MM.1S (cell line): ENCODE data around the gene ZNF565.

Source experiments
- CTCF ChIP-seq: fragments of 300-600 bp; sonication (generic); IDR thresholded peaks from 2 replicates; pipeline ENCODE4 v1.5.1; 2016; ENCODE audit warnings: antibody characterized with exemption, low read length, mixed read lengths
- EZH2 ChIP-seq: fragments of 300-600 bp; sonication (generic); optimal IDR thresholded peaks from 2 replicates; pipeline ENCODE3; 2017; ENCODE audit warnings: low read depth, mild to moderate bottlenecking, antibody characterized with exemption, low read length, mixed read lengths

GRCh38 chr19:36163813-36164212, 50.7 kb downstream of the ZNF565 start:
- TF ChIP-seq CTCF (no peak), EZH2 (no peak)
